HepG2 (cell line): ENCODE data around the gene ZNF367. TPM values are rescaled to one million over a fixed set of nuclear protein-coding genes. Genes with fewer than 3 reads are reported as not detected.
A peak's percentile ranks its signal among the peaks of the same experiment; 100 is the strongest.

Experiments used
- DMAP1 ChIP-seq: IDR thresholded peaks from 2 replicates; pipeline ENCODE4 v1.6.1; 2016
- ISL2 ChIP-seq: sonication (generic); formaldehyde crosslinking; IDR thresholded peaks from 2 replicates; pipeline ENCODE4 v1.5.0; 2020; ENCODE audit warnings: missing genetic modification reagents
- KIAA2018 ChIP-seq: sonication (generic); formaldehyde crosslinking; IDR thresholded peaks from 2 replicates; pipeline ENCODE4 v1.5.0; 2020; ENCODE audit warnings: mild to moderate bottlenecking, missing genetic modification reagents, borderline replicate concordance
- KMT2A ChIP-seq: sonication (generic); formaldehyde crosslinking; IDR thresholded peaks from 2 replicates; pipeline ENCODE4 v1.4.0; 2020; ENCODE audit warnings: missing genetic modification reagents
- LRRFIP1 ChIP-seq: sonication (generic); formaldehyde crosslinking; conservative IDR thresholded peaks from 2 replicates; pipeline ENCODE4 v1.4.0; 2020; ENCODE audit warnings: missing genetic modification reagents
- MEF2D ChIP-seq: sonication (generic); formaldehyde crosslinking; IDR thresholded peaks from 2 replicates; pipeline ENCODE4 v1.5.1; 2020; ENCODE audit warnings: mild to moderate bottlenecking, missing genetic modification reagents
- MTF1 ChIP-seq: sonication (generic); formaldehyde crosslinking; IDR thresholded peaks from 2 replicates; pipeline ENCODE4 v1.5.0; 2020; ENCODE audit warnings: missing genetic modification reagents
- NFE2L2 ChIP-seq: fragments of 150-350 bp; IDR thresholded peaks from 2 replicates; pipeline ENCODE4 v1.6.1; 2014; ENCODE audit warnings: low read length
- NFYB ChIP-seq: sonication (generic); formaldehyde crosslinking; IDR thresholded peaks from 2 replicates; pipeline ENCODE4 v1.4.0; 2020; ENCODE audit warnings: missing genetic modification reagents
- TCF7 ChIP-seq: sonication (generic); IDR thresholded peaks from 2 replicates; pipeline ENCODE4 v1.6.1; 2016; ENCODE audit warnings: antibody characterized with exemption, low read depth
- ZNF138 ChIP-seq: sonication (generic); formaldehyde crosslinking; IDR thresholded peaks from 2 replicates; pipeline ENCODE4 v1.5.0; 2020; ENCODE audit warnings: mild to moderate bottlenecking, low read depth, missing genetic modification reagents
- ZNF451 ChIP-seq: sonication (generic); formaldehyde crosslinking; IDR thresholded peaks from 2 replicates; pipeline ENCODE4 v1.5.0; 2020; ENCODE audit warnings: mild to moderate bottlenecking, missing genetic modification reagents
- ZNF558 ChIP-seq: sonication (generic); formaldehyde crosslinking; IDR thresholded peaks from 2 replicates; pipeline ENCODE4 v1.9.0; 2022; ENCODE audit warnings: mild to moderate bottlenecking, missing genetic modification reagents, borderline replicate concordance
- ZNF563 ChIP-seq: sonication (generic); formaldehyde crosslinking; IDR thresholded peaks from 2 replicates; pipeline ENCODE4 v1.8.0; 2022; ENCODE audit warnings: mild to moderate bottlenecking, moderate library complexity, missing genetic modification reagents
- ZNF574 ChIP-seq: sonication (generic); formaldehyde crosslinking; IDR thresholded peaks from 2 replicates; pipeline ENCODE4 v1.4.0; 2020; ENCODE audit warnings: missing genetic modification reagents
- ZSCAN5A ChIP-seq: sonication (generic); formaldehyde crosslinking; IDR thresholded peaks from 2 replicates; pipeline ENCODE4 v1.8.0; 2022; ENCODE audit warnings: mild to moderate bottlenecking, missing genetic modification reagents, borderline replicate concordance
- polyA plus RNA-seq, 8 experiments: library from polyadenylated mRNA; depleted of rRNA in 3 of 8; stranded (reverse) in 7 of 8; unstranded in 1 of 8; fragments of >200 nt; fragmentation: Illumina TruSeq in 4 of 8; extraction: Trizol in 4 of 8; gene quantifications; 2 replicates each; pipeline versions ENCODE4 v1.2.1 to v1.2.3, GENCODE V29; 2011 to 2016; ENCODE audit warnings: low read depth in 4 of 8, missing spikeins in 1 of 8, mixed read lengths in 1 of 8; ENCODE audit not compliant: insufficient read depth in 1 of 8
- total RNA-seq, 5 experiments: library from RNA; depleted of rRNA; stranded (reverse); fragments of >200 nt; fragmentation: Illumina TruSeq; extraction: Trizol; gene quantifications; 2 replicates each; pipeline ENCODE4 v1.2.3, GENCODE V29; 2016; ENCODE audit warnings: low read depth in 1 of 5

The ZNF367 gene
- total and polyA plus RNA-seq, 2 of the 13 experiments (the other 11 are each of a cell fraction or from before 2014, with no cell fraction given), result 2.9 to 7.7 TPM

- TF ChIP-seq ZNF558 (CRISPR knock-in tag) (0 out of 2 replicates have a peak, but pooled peaks have one; percentile 9), NFE2L2 (no peak), NFYB (CRISPR knock-in tag) (no peak), TCF7 (no peak), KIAA2018 (no peak), ZNF563 (0 out of 2 replicates have a peak, but pooled peaks have one; percentile 7), MTF1 (CRISPR knock-in tag) (no peak), ZNF451 (0 out of 2 replicates have a peak, but pooled peaks have one; percentile 2), DMAP1 (no peak), ISL2 (no peak), ZNF138 (CRISPR knock-in tag) (no peak), ZSCAN5A (CRISPR knock-in tag) (no peak), LRRFIP1 (CRISPR knock-in tag) (no peak), ZNF574 (CRISPR knock-in tag) (no peak), MEF2D (CRISPR knock-in tag) (no peak), KMT2A (no peak)
These were observed 498 bp downstream of the ZNF367 start (continued) for GRCh38 chr9:96417661-96418082.
